HG03342 (cell line): Measurements from ENCODE around the gene SUGCT.

Experiments
- ATAC-seq: cut with Tn5 transposase; IDR thresholded peaks from one replicate; pipeline ENCODE4 v1.9.1; 2021; ENCODE audit warnings: mild to moderate bottlenecking, moderate library complexity; ENCODE audit not compliant: unreplicated experiment

The SUGCT gene

GRCh38 chr7:40457776-40458480 lies 323.1 kb downstream of the SUGCT start:
- ATAC-seq: no peak

DNA sequence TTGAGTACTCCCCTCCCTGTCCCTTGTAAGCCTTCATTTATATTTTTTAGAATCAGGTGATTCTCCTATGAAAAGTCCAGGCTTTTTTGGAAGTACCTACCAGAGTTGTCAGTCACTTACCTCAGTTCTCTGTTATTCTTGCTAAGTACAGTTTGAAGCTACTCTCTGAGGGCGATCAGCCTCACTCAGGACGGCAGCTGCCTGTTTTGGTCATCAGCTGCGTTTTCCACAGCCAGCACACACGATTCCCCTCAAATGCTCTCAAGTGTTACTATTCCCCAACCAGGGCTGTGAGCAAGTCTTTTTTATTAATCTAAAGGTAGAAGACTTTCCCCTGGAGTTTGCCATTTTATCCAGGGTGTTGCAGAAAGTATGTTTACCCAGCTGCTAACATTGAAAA lies 328.6 kb downstream of the SUGCT start:
- no peak for ATAC-seq

DNA sequence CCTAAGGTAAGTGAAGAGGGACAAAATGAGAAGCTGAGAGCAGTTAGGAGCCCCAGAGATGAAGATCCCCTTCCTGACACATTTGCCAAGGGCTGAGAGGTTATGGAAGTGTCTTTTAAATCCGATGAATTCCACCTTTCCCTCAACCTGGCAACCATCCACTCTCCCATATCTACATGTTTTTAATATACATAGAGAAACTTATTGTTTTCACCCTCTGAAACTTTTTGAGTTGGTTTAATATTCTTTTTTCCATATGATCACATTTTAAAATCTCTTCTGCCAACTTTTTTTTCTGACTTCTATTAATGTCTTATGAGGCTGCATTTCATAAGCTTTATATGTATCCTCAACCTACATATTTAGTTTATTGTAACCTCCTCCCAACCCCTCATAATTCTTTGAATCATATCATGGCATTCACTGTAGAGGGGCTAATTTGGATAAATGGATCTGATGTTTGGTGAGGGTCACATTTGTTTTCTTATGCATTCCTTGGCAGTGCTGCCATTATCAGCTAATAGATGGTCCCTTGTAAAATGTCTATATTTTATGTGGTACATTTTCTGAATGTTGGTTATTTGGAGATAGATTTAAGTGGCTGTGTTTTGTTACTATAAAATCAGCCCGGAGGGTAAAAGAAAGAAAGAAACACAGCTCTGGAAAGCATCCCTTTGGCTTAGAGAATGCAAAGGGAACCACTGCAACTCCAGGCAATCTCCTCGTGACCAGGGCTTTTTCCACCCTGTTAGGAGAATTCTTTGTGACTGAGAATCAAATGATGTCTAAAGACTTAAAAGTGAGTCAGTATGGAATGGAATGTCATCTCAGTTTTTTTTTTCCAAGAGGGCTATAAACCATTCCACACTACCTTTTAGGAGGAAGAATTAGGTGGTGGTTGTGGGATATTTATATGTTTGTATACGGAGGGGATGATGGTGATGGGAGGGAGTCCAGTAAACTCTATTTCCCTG lies 334.4 kb downstream of the SUGCT start:
- no peak for ATAC-seq

GRCh38 chr7:40470091-40470592 lies 335.3 kb downstream of the SUGCT start:
- no peak for ATAC-seq

- no peak for ATAC-seq
These were observed 336.0 kb downstream of the SUGCT start for GRCh38 chr7:40470817-40471216.

DNA sequence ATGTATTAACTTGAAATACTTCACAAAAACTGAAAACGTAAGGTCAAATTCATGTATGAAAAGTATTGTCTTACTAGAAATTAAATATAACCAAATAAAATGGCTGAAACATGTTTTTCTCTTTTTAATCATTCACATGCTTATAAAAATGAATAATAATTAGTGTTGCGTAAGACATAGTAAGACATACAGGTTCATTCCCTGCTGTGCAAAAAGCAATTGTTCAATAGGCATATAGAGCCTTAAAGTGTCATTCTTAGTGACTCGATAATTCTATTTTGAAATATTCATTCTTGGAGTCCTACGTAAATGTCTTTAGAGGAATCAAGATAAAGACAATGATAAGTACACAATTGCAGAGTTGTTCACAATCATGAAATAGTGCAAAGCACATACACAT lies 337.1 kb downstream of the SUGCT start:
- ATAC-seq: no peak

- peak; percentile 99 for ATAC-seq
These were observed 340.2 kb downstream of the SUGCT start for GRCh38 chr7:40474790-40475680.

- peak; percentile 8 for ATAC-seq
These were observed 340.8 kb downstream of the SUGCT start for GRCh38 chr7:40475681-40475982.

DNA sequence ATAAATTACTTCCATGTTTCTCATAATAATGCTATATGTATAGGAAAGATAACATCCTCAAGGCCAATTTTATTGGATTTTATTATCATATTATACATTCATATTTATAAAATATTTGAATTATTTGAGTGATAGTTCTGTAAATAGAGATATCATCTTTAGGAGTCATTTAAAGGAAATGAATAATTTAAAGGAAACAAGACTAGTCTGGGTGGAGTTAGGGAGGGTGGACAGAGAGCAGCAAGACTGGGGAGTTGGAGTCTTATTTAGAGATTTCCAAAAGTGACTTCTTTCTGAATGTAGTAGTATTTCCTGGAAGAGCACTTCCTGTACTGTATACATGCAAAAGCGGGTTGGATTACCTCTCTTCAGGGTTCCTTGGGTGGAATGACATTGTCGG lies 342.3 kb downstream of the SUGCT start:
- no peak for ATAC-seq

- ATAC-seq: no peak
These were observed 348.0 kb downstream of the SUGCT start for GRCh38 chr7:40482845-40483244.

DNA sequence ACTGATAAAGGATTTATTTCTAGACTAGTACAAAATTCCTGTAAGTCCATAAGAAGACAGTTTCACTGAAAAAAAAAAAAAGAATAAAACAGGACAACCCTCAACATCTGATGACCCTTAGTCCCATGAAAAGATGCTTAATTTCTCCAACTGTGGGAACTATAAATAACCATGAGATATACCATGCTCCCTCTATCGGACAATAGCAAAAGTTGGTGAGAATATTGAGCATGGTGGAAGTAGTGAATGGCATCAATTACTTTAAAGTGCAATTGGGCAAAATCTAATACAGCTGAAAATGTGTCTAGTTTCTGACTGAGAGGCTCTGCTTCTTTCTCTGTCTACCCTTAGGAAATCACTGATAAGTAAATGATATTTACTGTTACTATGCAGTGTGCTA lies 348.8 kb downstream of the SUGCT start:
- no peak for ATAC-seq

- ATAC-seq: no peak
These were observed 355.2 kb downstream of the SUGCT start for GRCh38 chr7:40489844-40490602.

DNA sequence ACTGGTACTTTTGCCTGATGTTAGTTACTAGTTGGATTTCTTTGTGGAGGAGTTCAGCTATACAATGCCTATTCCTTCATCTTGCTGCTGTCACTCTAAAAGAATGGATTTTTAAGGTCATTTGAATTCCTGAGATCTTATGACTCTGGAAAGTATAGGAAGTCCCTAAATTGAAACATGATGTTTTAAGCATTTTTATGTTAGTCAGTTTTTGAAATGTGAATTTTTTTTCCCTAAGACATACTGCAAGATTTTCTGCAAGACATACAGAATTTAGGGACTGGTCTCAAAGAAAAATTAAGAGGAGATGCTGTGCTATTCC lies 355.8 kb downstream of the SUGCT start:
- ATAC-seq: no peak

DNA sequence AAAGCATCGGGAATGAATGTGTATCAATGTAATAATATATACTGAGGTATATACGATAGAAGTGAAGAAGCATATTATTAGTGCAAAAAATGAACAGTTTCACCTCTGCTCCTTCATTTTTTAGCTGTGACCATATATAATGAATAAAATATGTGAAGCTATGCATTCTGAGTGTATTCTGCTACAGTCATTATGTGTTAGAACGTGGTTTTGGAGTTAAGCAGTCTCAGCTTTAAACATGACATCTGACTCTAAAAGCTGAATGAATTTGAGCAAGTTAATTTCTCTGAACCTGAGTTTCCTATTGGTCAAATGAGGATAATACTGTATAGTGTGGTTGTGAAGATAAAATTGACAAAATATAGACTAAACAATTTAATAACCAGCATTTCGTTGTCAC lies 358.1 kb downstream of the SUGCT start:
- no peak for ATAC-seq

- no peak for ATAC-seq
These were observed 358.8 kb downstream of the SUGCT start for GRCh38 chr7:40493609-40494051.

GRCh38 chr7:40498924-40499510 lies 364.2 kb downstream of the SUGCT start:
- no peak for ATAC-seq

- no peak for ATAC-seq
These were observed 364.9 kb downstream of the SUGCT start for GRCh38 chr7:40499718-40500117.

DNA sequence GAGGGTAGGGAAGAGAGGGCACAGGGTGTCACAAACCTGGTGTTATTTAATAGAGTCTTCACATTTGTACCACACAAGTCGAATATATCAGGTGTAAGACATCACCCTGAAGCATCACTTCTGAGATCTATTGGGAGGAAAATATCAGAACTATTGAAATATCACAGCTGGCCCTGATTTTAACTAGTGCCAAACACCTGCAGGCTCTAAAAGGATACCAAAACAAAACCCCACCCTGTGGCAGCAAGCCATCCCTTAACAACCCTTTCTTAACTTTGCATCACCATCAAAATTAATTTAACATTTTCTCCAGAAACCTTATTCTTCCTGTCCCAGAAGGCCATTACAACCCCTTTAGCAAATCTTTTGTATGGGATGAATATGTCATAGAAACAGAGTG lies 365.4 kb downstream of the SUGCT start:
- no peak for ATAC-seq

GRCh38 chr7:40502359-40502758 lies 367.6 kb downstream of the SUGCT start:
- ATAC-seq: no peak

GRCh38 chr7:40506158-40506557 lies 371.4 kb downstream of the SUGCT start:
- no peak for ATAC-seq
